Activated naive CD8-positive, alpha-beta T cell treated with anti-CD3 and anti-CD28 coated beads, Interleukin-2, amount 10 ng/mL, durations not matched to agents 7 days and 5 days (primary cell): ENCODE measurements around the gene CDK4. TPM values are rescaled to one million over a fixed set of nuclear protein-coding genes. Genes with fewer than 3 reads are reported as not detected.
A peak's percentile ranks its signal among the peaks of the same experiment; 100 is the strongest.

Experiments used
- ATAC-seq: fragments of 150-1000 bp; cut with Tn5 transposase; one replicate; pipeline ENCODE4 v1.10.0; 2021; ENCODE audit warnings: low read depth, moderate library complexity
- POLR2A ChIA-PET: fragments of 350-600 bp; sonication (Branson Sonifier 250); formaldehyde crosslinking; loops from one replicate; lab custom pipeline; 2021; ENCODE audit warnings: antibody characterized with exemption; lab: Charles Lee
- DNase-seq: peaks from one replicate; pipeline ENCODE4 v3.0.0; 2021
- H3K27ac Mint-ChIP-seq: one replicate; pipeline ENCODE4 v1.8.0; 2022; ENCODE audit warnings: mild to moderate bottlenecking, mixed read lengths
- H3K27me3 Mint-ChIP-seq: one replicate; pipeline ENCODE4 v1.8.0; 2022; ENCODE audit warnings: mild to moderate bottlenecking, moderate library complexity, mixed read lengths
- H3K36me3 Mint-ChIP-seq: one replicate; pipeline ENCODE4 v1.8.0; 2021; ENCODE audit warnings: mild to moderate bottlenecking, mixed read lengths
- H3K4me1 Mint-ChIP-seq: one replicate; pipeline ENCODE4 v1.8.0; 2021; ENCODE audit warnings: mixed read lengths
- H3K4me3 Mint-ChIP-seq: one replicate; pipeline ENCODE4 v1.8.0; 2022; ENCODE audit warnings: mild to moderate bottlenecking, moderate library complexity, mixed read lengths
- H3K9me3 Mint-ChIP-seq: one replicate; pipeline ENCODE4 v1.8.0; 2021; ENCODE audit warnings: mixed read lengths
- total RNA-seq, 2 experiments: library from RNA; stranded (reverse); gene quantifications; one replicate each; pipeline ENCODE4 v1.2.3, GENCODE V29; 2021

The CDK4 gene
- total RNA-seq, 2 experiments from 2014 or later: 98.4 to 100 TPM

DNA sequence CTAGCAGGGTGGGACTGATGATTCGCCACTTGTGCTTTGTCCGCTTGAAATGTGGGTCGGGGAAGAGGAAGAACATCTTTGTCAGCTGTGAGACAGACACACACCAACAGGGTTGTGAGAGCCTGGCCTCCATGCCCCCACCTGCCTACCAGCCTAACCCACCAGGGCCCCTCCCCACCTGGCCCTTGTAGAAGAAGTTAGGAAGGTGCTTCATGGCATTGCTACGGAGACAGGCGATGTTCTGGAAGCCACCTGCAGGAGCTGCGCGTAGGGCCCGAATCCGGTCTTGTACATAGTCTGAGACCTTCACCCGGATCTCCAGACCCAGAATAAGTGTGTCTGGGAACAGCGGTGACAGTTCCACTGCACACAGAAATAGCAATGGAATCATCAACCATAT is 17.5 kb upstream of the CDK4 start:
- Mint-ChIP-seq H3K9me3 (no peaks in the 10 kb centered on the region), H3K4me1 (peaks cover 24% of the 10 kb centered on the region), H3K36me3 (peaks cover 4% of the 10 kb centered on the region), H3K4me3 (no peak overlapping the region), H3K27ac (no peak overlapping the region), H3K27me3 (peaks cover 10% of the 10 kb centered on the region)
- no peak for ATAC-seq
- DNase-seq: no peak
- POLR2A ChIA-PET: no interaction called here

DNA sequence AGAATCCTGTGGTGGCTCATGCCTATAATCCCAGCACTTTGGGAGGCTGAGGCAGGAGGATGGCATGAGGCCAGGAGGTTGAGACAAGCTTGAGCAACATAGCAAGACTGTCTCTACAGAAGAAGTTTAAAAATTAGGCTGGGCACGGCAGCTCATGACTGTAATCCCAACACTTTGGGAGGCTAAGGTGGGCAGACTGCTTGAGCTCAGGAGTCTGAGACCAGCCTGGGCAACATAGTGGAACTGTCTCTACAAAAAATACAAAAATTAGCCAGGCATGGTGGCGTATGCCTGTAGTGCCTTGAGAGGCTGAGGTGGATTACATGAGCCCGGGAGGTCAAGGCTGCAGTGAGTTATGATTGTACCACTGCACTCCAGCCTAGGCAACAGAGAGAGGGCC is 15.8 kb upstream of the CDK4 start:
- Mint-ChIP-seq H3K36me3 (peaks cover 7% of the 10 kb centered on the region), H3K4me1 (peaks cover 27% of the 10 kb centered on the region), H3K4me3 (no peak overlapping the region), H3K9me3 (no peaks in the 10 kb centered on the region), H3K27ac (no peak overlapping the region), H3K27me3 (peaks cover 11% of the 10 kb centered on the region)
- DNase-seq: no peak
- ATAC-seq: no peak
- POLR2A ChIA-PET: interaction anchor here (1.5 to 4.3 kb wide), 3 partner anchors 11 to 27 kb away, joined by 3 to 20 read pairs (median 5); partner anchors contain the start of gene MARCHF9

DNA sequence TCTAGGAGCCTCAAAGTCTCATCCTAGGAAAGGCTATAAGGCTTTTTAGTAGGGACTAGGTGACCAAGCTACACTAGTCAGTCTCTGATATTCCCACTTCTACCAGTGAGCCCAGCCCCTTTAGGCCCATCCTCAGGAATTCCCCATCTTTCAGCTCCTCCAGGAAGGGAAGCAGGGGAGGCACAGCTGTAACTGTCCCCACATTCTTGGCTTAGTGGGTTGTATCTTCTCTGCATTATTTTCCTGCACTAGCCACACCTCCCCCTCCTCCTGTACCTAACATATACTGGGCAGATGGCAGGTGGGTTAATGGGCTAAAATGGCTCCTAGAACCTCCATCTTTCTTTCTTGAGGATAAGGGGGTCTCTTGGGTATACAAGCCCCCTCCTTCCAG is 15.2 kb upstream of the CDK4 start:
- peaks cover 26% of the 10 kb centered on the region for H3K4me1 Mint-ChIP-seq

DNA sequence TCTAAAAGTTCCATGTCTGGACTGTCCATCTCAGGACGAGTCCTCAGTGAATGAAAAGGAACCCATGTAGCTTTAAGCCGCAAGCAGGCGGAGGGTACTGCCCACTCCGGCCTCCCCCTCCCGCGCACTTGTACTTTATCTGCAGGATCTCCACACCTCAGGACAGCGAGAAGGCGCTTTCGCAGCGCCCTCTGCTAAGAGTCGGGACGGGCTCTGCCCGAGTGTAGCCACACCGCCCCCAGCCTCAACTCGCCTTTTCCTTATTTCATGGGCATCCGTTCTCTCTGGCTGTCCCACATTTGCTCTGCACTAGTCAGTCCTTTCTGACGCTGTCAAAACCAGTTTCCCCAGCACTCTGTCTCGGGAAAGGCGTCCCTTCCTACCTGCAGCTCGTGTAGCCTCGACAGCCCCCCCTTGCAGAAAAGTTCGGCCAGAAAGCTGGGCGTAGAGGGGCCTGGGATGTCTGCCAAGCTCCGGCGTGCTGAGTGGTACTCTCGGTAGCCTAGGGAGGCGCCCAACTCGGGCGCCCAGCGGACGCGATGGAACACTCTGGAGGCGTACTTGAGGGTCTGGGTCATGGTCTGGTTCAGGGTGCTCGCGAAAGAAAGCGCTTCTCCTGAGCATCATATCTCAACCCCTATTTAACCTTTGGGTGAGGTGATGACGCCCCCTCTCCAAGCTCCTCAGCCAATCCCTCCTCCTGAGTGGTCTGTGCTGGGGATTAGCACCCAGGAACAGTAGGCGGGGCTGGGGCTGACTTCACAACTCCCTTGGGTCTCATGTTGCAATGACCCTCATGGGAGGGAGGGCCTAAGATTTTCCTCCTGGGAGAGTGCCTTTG is 14.6 kb upstream of the CDK4 start, which contains the start of gene CYP27B1:
CYP27B1 (minus strand) TSS at position 615 of the 841 bp plus-strand sequence; CDS start at position 578, 37 bp downstream.
- DNase-seq (no peak), ATAC-seq (no peak)
- H3K27ac Mint-ChIP-seq: no peak within 1 kb of the TSS
- POLR2A ChIA-PET: interaction anchor here (1.5 to 4.3 kb wide), 4 partner anchors 10 to 25 kb away, joined by 3 to 20 read pairs (median 4); partner anchors contain the start of gene MARCHF9
- H3K4me3 Mint-ChIP-seq: peak within 1 kb of the TSS; percentile 89
- H3K9me3 Mint-ChIP-seq: no peaks in the 10 kb centered on the region
- H3K36me3 Mint-ChIP-seq: peaks cover 7% of the 10 kb centered on the region
- peaks cover 11% of the 10 kb centered on the region for H3K27me3 Mint-ChIP-seq
- H3K4me1 Mint-ChIP-seq: peaks cover 23% of the 10 kb centered on the region

More for the DNA sequence above, 15.2 kb upstream of the CDK4 start:
- no peak overlapping the region for H3K4me3 Mint-ChIP-seq
- H3K27me3 Mint-ChIP-seq: peaks cover 11% of the 10 kb centered on the region
- peaks cover 7% of the 10 kb centered on the region for H3K36me3 Mint-ChIP-seq
- ATAC-seq (no peak), DNase-seq (no peak)
- no peak overlapping the region for H3K27ac Mint-ChIP-seq
- no peaks in the 10 kb centered on the region for H3K9me3 Mint-ChIP-seq
- POLR2A ChIA-PET: interaction anchor here (1.5 to 4.3 kb wide), 3 partner anchors 11 to 26 kb away, joined by 3 to 20 read pairs (median 5); partner anchors contain the start of gene MARCHF9

DNA sequence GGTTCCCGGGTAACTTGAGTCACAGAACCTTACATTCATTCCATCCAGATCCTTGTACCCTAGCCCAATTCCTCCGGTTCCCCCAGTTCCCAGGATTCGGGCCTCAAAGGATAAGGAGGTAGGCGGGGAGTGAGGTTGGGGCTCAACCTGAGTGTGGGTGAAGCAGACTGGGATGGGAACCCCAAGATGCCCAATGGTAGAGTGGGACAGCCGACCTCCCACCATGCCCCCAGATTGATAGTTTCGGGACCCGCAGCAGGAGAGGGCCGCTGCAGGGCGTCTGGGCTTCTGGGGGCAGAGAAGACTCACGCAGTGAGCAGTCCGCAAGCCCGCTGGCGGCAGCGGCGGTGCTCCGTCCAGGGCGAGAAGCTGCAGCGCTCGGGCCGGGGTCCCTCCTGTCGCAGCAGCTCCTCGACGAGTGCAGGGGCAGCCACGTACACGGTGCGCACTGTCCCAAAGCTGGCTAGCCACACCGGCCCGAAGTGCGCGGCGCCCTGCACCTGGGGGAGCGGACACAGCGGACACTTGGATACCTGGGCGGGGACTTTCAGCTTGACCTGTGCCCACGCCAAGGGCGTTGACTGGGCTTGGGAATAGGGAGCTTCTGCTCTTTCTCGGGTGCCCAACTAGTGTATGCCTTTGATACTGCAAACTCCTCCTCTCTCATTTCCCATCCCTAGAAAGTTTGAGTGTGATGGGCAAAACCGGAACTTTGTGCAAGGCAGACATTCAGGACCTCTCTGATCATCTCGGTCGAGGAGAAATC is 13.8 kb upstream of the CDK4 start:
- Mint-ChIP-seq H3K9me3 (no peaks in the 10 kb centered on the region), H3K4me3 (peak overlapping the region; percentile 89), H3K27me3 (peaks cover 11% of the 10 kb centered on the region), H3K4me1 (peaks cover 18% of the 10 kb centered on the region), H3K36me3 (peaks cover 7% of the 10 kb centered on the region), H3K27ac (no peak overlapping the region)
- POLR2A ChIA-PET: interaction anchor here (0.7 to 4.3 kb wide), 3 partner anchors 9 to 70 kb away, joined by 4 to 20 read pairs (median 4); partner anchors contain the start of gene MARCHF9
- DNase-seq (peak; percentile 44), ATAC-seq (peak; percentile 20)

DNA sequence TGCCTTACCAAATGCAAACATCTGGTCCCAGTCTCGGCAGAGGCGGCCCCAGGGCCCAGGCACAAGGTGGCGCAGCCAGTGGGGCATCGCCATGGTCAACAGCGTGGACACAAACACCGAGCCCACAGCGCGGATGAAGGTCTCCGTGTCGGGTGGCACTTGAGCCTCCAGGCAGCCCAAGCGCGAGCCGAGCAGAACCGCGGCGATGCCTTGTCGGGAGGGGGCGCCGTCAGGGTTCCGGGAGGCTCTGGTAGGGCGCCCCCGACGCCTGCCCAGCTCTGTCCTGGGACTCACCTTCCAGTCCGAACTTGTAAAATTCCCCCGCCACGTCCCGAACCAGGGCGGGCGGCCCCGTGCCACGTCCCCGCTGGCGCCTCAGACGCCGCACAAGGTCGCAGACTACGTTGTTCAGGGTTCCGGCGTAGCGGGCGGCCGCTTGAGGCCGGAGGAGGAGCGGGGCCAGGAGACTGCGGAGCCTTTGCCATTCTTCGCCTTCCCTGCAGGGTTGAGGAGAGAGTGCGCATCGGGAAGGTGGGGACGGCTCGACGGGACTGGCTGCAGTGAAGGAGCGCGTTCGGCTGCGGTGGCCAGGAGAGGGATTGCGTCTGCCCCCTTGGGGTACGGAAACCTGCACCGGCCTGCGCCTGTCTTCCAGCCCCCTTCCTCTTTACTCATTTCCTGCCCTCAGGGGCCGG is 13.0 kb upstream of the CDK4 start:
- Mint-ChIP-seq H3K4me1 (peaks cover 18% of the 10 kb centered on the region), H3K4me3 (peak overlapping the region; percentile 89), H3K9me3 (no peaks in the 10 kb centered on the region), H3K36me3 (peaks cover 7% of the 10 kb centered on the region), H3K27me3 (peaks cover 11% of the 10 kb centered on the region), H3K27ac (peak overlapping the region; percentile 28)
- ATAC-seq (peak; percentile 82), DNase-seq (peak; percentile 74)
- POLR2A ChIA-PET: interaction anchor here (0.7 to 4.3 kb wide), 2 partner anchors 9 to 71 kb away, joined by 4 to 20 read pairs; partner anchors contain the start of gene MARCHF9

DNA sequence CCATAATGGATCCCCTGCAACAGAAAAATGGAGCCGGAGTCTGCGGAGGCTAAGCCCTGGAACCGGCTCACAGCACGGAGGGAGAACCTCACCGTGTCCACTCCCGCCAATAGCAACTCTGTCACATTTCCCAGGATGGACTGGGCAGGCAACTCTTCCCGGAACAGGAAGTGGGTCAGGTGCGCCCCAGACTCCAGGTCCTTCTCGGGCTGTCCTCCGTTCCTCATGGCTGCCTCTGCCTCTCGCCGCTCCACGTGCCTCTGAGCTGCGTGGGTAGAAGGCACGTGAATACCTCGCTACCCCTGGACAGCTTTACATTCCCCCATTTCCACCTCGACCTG is 12.5 kb upstream of the CDK4 start:
- peak overlapping the region; percentile 28 for H3K27ac Mint-ChIP-seq
- peaks cover 7% of the 10 kb centered on the region for H3K36me3 Mint-ChIP-seq
- POLR2A ChIA-PET: interaction anchor here (4.3 kb wide), 1 partner anchor 8 kb away, joined by 20 read pairs; the partner anchor contains the start of gene MARCHF9
- H3K4me1 Mint-ChIP-seq: peaks cover 18% of the 10 kb centered on the region
- no peaks in the 10 kb centered on the region for H3K9me3 Mint-ChIP-seq
- DNase-seq: no peak
- peak overlapping the region; percentile 89 for H3K4me3 Mint-ChIP-seq
- ATAC-seq: peak; percentile 6
- H3K27me3 Mint-ChIP-seq: peaks cover 11% of the 10 kb centered on the region

DNA sequence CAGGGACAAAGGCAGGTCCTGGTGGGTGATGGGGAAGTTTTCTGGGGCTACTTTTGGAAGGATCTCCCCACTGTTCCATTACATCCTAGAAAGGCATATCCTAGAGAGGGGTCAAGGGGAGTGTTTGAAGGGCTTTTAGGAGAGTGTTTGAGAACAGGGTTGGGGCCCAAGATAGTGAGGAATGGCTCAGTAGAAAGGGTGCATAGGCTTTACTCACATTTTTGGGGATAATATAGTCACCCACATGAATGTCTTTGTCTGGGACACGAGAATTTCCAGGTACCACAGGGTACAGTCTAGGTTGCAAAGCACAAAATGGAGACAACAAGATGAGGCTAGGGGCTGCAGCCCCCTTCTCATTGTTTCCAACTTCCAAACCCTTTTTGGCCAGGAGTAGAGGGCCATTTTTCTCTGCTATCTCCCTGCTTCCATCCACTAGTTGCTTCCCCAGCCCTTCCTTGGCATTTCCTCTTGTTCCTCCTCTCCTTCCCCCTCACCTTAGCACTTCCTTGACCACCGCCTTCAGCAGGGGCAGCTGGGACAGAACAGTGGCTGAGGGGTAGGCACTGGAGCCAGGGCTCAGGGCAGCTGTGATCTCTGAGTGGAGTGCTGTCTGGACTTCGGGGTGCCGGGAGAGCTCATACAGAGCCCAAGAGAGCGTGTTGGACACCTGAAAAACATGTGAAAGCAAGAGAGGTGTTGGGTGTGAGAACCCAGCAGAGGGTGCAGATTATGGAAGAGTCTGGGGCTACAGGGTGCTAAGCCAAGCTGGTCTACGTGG is 12.0 kb upstream of the CDK4 start:
- H3K9me3 Mint-ChIP-seq: no peaks in the 10 kb centered on the region
- peaks cover 7% of the 10 kb centered on the region for H3K36me3 Mint-ChIP-seq
- DNase-seq (no peak), ATAC-seq (no peak)
- peaks cover 11% of the 10 kb centered on the region for H3K27me3 Mint-ChIP-seq
- peaks cover 21% of the 10 kb centered on the region for H3K4me1 Mint-ChIP-seq
- peak overlapping the region; percentile 21 for H3K27ac Mint-ChIP-seq
- H3K4me3 Mint-ChIP-seq: peak overlapping the region; percentile 89
- POLR2A ChIA-PET: interaction anchor here (4.3 kb wide), 1 partner anchor 8 kb away, joined by 20 read pairs; the partner anchor contains the start of gene MARCHF9

DNA sequence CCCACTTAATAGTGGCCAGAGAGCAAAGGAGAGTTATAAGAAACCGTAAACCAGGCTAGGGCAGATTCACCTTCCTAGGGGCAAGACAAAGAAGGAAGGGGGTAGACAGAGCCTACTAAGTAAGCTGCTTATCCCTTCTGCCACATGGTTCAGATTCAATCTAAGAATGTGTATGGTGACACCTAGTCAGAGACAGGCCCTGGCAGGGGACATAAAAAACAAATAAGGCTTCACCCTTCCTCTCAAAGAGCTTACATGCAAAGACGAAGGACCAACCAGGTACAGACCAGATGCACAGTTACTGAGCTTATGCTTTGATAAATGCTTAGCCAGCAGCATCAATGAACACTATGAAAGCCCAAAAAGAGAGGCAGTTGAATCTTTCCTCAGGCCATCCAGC is 10.4 kb upstream of the CDK4 start:
- ATAC-seq (no peak), DNase-seq (no peak)
- POLR2A ChIA-PET: no interaction called here
- Mint-ChIP-seq H3K27me3 (peaks cover 11% of the 10 kb centered on the region), H3K4me3 (no peak overlapping the region), H3K27ac (no peak overlapping the region), H3K9me3 (no peaks in the 10 kb centered on the region), H3K4me1 (peaks cover 21% of the 10 kb centered on the region), H3K36me3 (peaks cover 8% of the 10 kb centered on the region)

DNA sequence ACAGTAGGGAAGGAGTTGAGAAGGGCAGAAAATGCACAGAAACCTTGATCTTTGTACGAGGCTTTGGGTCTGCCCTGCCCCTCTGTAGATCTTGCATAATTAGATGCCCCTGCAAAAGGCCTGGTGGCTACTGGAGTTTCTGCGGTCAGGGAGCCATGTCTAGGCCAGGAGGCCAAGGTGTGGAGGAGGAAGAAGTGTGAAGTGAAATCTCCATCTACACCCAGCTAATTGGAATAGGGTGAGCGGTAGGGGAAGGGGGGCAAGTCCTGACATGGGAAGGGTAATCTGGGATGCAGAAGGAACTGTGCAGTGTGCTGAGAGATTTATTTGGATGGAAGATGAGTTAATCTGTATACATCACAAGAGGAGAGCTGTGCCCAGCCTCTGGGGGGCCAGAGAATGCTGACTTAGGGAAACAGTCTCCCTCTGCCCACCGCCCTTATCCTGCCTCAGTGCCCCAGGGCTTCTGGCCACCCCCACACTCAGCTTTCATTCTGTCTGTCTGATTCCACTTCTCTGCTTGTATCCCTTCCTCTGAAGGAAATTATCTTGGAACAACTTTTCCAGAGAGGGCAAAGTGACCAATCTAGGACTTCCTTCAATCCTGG is 9.4 kb upstream of the CDK4 start:
- Mint-ChIP-seq H3K9me3 (no peaks in the 10 kb centered on the region), H3K36me3 (peaks cover 8% of the 10 kb centered on the region), H3K27ac (no peak overlapping the region), H3K4me3 (no peak overlapping the region), H3K4me1 (peaks cover 22% of the 10 kb centered on the region), H3K27me3 (peaks cover 9% of the 10 kb centered on the region)
- no peak for DNase-seq
- ATAC-seq: no peak
- POLR2A ChIA-PET: no interaction called here

DNA sequence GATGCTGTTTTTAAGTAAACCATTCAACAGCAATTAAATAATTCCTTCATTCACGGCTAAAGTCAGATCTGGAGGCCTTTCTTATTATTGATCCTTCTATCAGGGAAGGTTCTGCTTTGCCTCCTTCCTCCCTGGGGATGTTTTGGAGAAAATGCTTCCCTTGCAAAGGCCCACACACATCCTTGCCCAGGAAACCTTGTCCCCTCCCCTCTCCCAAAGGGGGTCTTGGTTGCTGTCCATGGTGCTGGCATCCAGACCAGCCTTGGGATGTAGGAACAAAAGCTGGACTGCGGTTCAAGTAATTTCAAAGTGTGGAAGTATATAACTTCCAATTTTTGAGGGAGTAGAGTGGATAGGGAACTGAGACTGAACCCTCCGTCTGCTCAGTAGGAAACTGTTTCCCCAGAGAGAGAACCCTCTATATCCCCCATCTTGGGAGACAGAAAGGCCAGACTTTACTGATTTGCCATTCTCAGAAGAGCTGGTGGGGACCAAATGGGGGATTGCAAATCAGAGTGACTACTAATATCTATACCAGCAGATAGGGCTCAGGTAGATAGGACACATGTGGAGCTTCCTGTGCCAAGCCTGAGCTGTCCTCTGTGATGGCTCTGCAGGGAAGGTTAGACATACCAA is 8.4 kb upstream of the CDK4 start:
- no peaks in the 10 kb centered on the region for H3K9me3 Mint-ChIP-seq
- no peak for ATAC-seq
- POLR2A ChIA-PET: no interaction called here
- peaks cover 8% of the 10 kb centered on the region for H3K36me3 Mint-ChIP-seq
- peaks cover 18% of the 10 kb centered on the region for H3K4me1 Mint-ChIP-seq
- no peak overlapping the region for H3K4me3 Mint-ChIP-seq
- no peak for DNase-seq
- peaks cover 5% of the 10 kb centered on the region for H3K27me3 Mint-ChIP-seq
- H3K27ac Mint-ChIP-seq: no peak overlapping the region
